Smooth muscle cell (in vitro differentiated cells): ENCODE results near the gene UNC13C. TPM values are rescaled to one million over a fixed set of nuclear protein-coding genes. Genes with fewer than 3 reads are reported as not detected.

Source experiments
- DNase-seq: peaks from one replicate; lab custom pipeline; 2025; ENCODE audit not compliant: unreplicated experiment; lab: John Stamatoyannopoulos, UW
- H2AFZ ChIP-seq: fragments of 200-600 bp; sonication (generic); 2 replicates; pipeline ENCODE4 v1.6.0; 2016; ENCODE audit warnings: antibody characterized with exemption, low read depth, mild to moderate bottlenecking
- H3F3A ChIP-seq: fragments of 200-600 bp; sonication (generic); 2 replicates; pipeline ENCODE4 v1.6.0; 2017; ENCODE audit warnings: antibody characterized with exemption, low read depth
- H3K27ac ChIP-seq: fragments of 200-600 bp; sonication (generic); 2 replicates; pipeline ENCODE4 v1.5.1; 2016; ENCODE audit warnings: low read depth, mild to moderate bottlenecking
- H3K27me3 ChIP-seq: fragments of 200-600 bp; sonication (generic); 2 replicates; pipeline ENCODE4 v1.6.1; 2016; ENCODE audit warnings: low read depth, mild to moderate bottlenecking
- H3K36me3 ChIP-seq: fragments of 200-600 bp; sonication (generic); 2 replicates; pipeline ENCODE4 v1.5.1; 2016; ENCODE audit warnings: low read depth
- H3K4me1 ChIP-seq: fragments of 200-600 bp; sonication (generic); 2 replicates; pipeline ENCODE4 v1.5.1; 2016; ENCODE audit warnings: low read depth
- H3K4me2 ChIP-seq: fragments of 200-600 bp; sonication (generic); 2 replicates; pipeline ENCODE4 v1.6.0; 2016; ENCODE audit warnings: mild to moderate bottlenecking
- H3K4me3 ChIP-seq: fragments of 200-600 bp; sonication (generic); 2 replicates; pipeline ENCODE4 v1.5.1; 2016; ENCODE audit warnings: mild to moderate bottlenecking
- H3K79me2 ChIP-seq: fragments of 200-600 bp; sonication (generic); 2 replicates; pipeline ENCODE4 v1.6.0; 2016; ENCODE audit warnings: low read depth, mild to moderate bottlenecking
- H3K9ac ChIP-seq: fragments of 200-600 bp; sonication (generic); 2 replicates; pipeline ENCODE4 v1.6.0; 2016; ENCODE audit warnings: low read depth
- H3K9me3 ChIP-seq: fragments of 200-600 bp; sonication (generic); replicated peaks from 2 replicates; pipeline ENCODE4 v1.5.1; 2016; ENCODE audit warnings: low read depth
- H4K20me1 ChIP-seq: fragments of 200-600 bp; sonication (generic); 2 replicates; pipeline ENCODE4 v1.6.0; 2016; ENCODE audit warnings: low read depth
- CTCF ChIP-seq: fragments of 200-600 bp; sonication (generic); IDR thresholded peaks from 2 replicates; pipeline ENCODE4 v1.5.1; 2017; ENCODE audit warnings: borderline replicate concordance, mild to moderate bottlenecking, antibody characterized with exemption; ENCODE audit not compliant: insufficient read depth, poor library complexity, severe bottlenecking
- WGBS: methylation state at CpG from one replicate; pipeline ENCODE4 v1.1.7; 2016; ENCODE audit warnings: low lambda C conversion rate; 5-methylcytosine and 5-hydroxymethylcytosine counted together
- polyA plus RNA-seq: library from polyadenylated mRNA; unstranded; fragments of >200 nt; fragmentation: Nextera tagmentation; extraction: Ambion mirVana; gene quantifications from 2 replicates; pipeline ENCODE4 v1.2.1, GENCODE V29; 2016
- total RNA-seq: library from RNA; depleted of rRNA; stranded (reverse); fragments of >200 nt; gene quantifications from 2 replicates; pipeline ENCODE4 v1.2.3, GENCODE V29; 2014

Gene UNC13C
- total and polyA plus RNA-seq, 2 experiments from 2014 or later: 0.85 to 4.0 TPM

- no peak for DNase-seq
- Histone ChIP-seq H3F3A (no peaks in the 10 kb centered on the region), H3K36me3 (no peaks in the 10 kb centered on the region), H2AFZ (no peak overlapping the region), H3K4me1 (no peaks in the 10 kb centered on the region), H4K20me1 (no peaks in the 10 kb centered on the region), H3K27ac (no peak overlapping the region), H3K79me2 (no peaks in the 10 kb centered on the region), H3K4me3 (no peak overlapping the region), H3K9ac (no peak overlapping the region), H3K9me3 (no peaks in the 10 kb centered on the region), H3K27me3 (no peaks in the 10 kb centered on the region), H3K4me2 (no peak overlapping the region)
- TF ChIP-seq CTCF: no peak
- WGBS: 62% methylated on average over 2 of the region's 2 CpGs
Observed at GRCh38 chr15:54345301-54345700, 367.1 kb downstream of the UNC13C start.

GRCh38 chr15:54345827-54346226, 367.6 kb downstream of the UNC13C start:
- Histone ChIP-seq H3K36me3 (no peaks in the 10 kb centered on the region), H3K4me1 (no peaks in the 10 kb centered on the region), H3K9ac (no peak overlapping the region), H3F3A (no peaks in the 10 kb centered on the region), H3K27ac (no peak overlapping the region), H2AFZ (no peak overlapping the region), H4K20me1 (no peaks in the 10 kb centered on the region), H3K4me3 (no peak overlapping the region), H3K9me3 (no peaks in the 10 kb centered on the region), H3K4me2 (no peak overlapping the region), H3K79me2 (no peaks in the 10 kb centered on the region), H3K27me3 (no peaks in the 10 kb centered on the region)
- no peak for DNase-seq
- WGBS: 80% methylated on average over 7 of the region's 7 CpGs
- TF ChIP-seq CTCF: no peak

- Histone ChIP-seq H3K9me3 (no peaks in the 10 kb centered on the region), H3K36me3 (no peaks in the 10 kb centered on the region)
- 74% methylated on average over 3 of the region's 3 CpGs for WGBS
Observed at GRCh38 chr15:54347082-54347827, 369.0 kb downstream of the UNC13C start.

More at GRCh38 chr15:54347082-54347827, 369.0 kb downstream of the UNC13C start:
- no peak overlapping the region for H3K27ac ChIP-seq
- H4K20me1 ChIP-seq: no peaks in the 10 kb centered on the region
- no peaks in the 10 kb centered on the region for H3K4me1 ChIP-seq
- H3K27me3 ChIP-seq: no peaks in the 10 kb centered on the region
- H3F3A ChIP-seq: no peaks in the 10 kb centered on the region
- H2AFZ ChIP-seq: no peak overlapping the region
- H3K4me3 ChIP-seq: no peak overlapping the region
- no peak for TF ChIP-seq CTCF
- H3K9ac ChIP-seq: no peak overlapping the region
- H3K4me2 ChIP-seq: no peak overlapping the region
- DNase-seq: no peak
- H3K79me2 ChIP-seq: no peaks in the 10 kb centered on the region
